Stimulated activated CD4-positive, alpha-beta T cell treated with anti-CD3 and anti-CD28 coated beads, TNF-alpha, amount 100 ng/mL, for 24 hours (primary cell): Measurements from ENCODE around the gene ADGRL1.

Experiments
- DNase-seq, 3 experiments: peaks; one replicate each; pipeline ENCODE4 v3.0.0-alpha.2; 2020; ENCODE audit warnings: low read depth in 3 of 3

Gene ADGRL1

DNA sequence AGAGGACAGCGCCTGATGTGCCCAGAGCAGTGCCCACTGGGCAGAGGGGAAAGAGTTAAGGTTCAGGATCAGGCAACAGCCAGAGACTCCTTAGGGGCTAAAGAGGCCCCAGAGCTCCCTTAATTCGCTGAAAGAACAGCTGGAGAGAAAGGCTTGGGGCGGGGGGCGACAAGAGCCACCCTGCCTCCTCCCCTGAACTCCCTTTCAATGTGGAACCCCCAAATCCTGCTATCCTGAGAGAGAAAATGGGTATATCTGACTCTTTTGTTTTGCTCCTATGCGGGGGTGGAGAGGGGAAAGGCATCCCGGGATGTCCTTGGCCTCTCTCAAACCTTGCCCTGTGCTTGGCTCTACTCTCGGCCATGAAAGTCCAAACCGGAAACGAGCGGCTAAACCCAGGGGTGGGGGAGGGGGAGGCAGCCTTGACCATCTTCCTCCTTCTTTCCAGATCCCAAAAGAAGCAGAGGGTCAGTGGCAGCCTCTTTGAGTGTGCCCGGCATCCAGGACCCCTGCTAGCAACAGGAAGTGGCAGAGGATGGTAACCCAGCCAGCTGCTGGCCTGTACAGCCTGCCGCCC is 93.1 kb downstream of the ADGRL1 start:
- no peak for DNase-seq

GRCh38 chr19:14112051-14112808 is 93.7 kb downstream of the ADGRL1 start:
- DNase-seq = no peak

GRCh38 chr19:14111486-14111885 is 94.5 kb downstream of the ADGRL1 start:
- no peak for DNase-seq

GRCh38 chr19:14110650-14111049 is 95.3 kb downstream of the ADGRL1 start:
- no peak for DNase-seq

DNA sequence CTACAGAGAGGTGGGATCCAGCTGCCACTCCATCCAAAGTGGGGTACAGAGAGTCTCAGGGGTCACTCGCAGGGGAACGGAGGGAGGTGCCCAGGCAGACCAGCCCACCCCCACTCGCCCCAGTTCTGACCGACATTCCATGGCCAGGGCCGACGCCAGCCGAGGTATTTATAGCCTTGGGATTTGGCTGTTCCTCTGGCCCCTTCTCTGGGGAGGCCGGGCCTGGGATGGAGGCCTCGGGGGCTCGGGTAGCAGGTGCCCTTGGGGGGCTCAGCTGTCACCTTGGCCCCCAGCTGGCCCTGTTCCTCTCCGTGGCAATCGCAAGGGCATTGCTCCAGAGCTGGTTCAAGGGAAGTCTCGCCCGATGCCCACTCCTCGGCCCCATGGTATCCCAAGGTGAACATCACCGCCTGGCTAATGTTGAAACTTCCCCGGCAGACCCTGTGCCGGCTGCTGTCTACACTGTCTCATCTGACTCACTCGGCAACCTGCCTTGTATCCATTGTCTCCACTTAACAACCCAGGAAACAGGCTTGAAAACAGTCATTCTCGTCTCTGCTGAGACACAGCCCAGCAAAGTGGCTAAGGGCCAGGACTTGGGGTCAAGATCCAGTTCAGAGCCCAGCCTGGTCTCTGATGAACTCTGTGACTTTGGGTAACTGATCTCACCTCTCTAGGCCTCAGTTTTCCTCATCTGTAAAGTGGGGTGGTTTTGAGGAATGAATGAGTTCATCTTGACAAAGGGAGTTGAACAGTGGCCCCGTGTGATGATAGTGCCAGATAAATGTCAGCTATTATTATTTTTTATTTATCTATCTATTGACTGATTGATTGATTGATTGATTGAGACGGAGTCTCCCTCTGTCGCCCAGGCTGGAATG is 98.1 kb downstream of the ADGRL1 start:
- DNase-seq = no peak

- DNase-seq = no peak
Observed at GRCh38 chr19:14106840-14107239, 99.1 kb downstream of the ADGRL1 start.

DNA sequence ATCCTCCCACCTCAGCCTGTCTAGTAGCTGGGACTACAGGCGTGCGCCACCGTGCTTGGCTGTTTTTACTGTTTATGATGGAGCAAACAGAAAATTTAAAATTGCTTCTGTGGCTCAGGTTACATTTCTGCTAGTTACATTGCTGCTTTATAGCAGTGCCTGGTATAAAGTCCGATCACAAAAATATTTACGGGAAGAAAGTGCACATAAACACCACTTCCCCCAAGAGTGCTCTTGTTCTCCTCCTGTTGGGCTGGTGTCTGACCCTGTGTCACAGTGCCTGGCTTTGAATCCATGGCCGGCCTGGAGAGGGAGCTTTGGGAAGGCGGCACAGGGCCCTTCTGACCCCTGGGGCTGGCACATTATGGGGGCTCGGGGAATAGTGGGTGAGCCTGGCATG is 100.3 kb downstream of the ADGRL1 start:
- no peak for DNase-seq

DNA sequence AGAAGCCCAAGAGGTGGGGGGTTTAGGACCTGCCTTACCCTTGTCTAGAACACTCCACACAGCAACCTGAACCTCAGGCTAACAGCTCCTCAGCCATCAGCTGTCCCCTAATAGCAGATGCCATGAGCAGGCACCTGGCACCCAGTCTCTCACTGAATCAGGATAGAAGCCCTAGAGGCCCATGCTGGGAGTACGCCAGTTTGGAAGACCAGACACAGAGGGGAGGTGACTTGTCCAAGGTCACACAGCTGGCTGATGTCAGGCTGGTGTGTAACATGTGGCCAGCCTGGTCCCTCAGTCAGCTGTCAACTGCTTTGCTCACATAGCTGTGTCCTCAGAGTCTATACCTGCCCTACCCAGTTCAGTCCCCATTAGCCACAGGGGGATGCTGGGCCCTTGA is 102.7 kb downstream of the ADGRL1 start:
- no peak for DNase-seq

- DNase-seq = no peak
Observed at GRCh38 chr19:14102756-14103155, 103.2 kb downstream of the ADGRL1 start.

GRCh38 chr19:14102102-14102696 is 103.8 kb downstream of the ADGRL1 start:
- DNase-seq = no peak

DNA sequence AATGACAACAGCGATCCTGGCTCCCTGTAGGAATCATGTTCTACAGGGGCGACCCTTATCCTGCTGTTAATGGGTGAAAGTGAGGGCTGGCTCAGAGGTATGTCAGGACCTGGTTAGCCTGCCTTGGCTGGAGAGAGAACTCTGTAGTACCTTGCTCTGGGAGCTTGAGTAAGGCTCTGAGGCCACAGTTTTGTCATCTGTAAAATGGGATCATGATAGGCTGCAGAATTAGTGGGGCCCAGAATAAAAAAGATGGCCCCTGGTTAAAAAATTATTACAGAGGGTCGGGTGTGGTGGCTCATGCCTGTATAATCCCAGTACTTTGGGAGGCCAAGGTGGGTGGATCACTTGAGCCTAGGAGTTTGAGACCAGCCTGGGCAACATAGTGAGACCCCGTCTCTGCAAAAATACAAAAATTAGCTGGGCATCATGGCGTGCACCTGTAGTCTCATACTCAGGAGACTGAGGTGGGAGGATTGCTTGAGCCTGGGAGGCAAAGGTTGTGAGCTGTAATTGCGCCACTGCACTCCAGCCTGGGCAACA is 104.9 kb downstream of the ADGRL1 start:
- DNase-seq = no peak
